Measurements from ENCODE around the gene ATP1A3.

GRCh38 chr19:42028304-42029216, 34.5 kb upstream of the ATP1A3 start:
- TF ChIP-seq GATA2 (IDR thresholded peaks at IDR 0.05; ENCODE audit: low read depth, low read length): no peak
- no peak for TF ChIP-seq GATA3 (IDR thresholded peaks at IDR 0.05; ENCODE audit: low read depth, low read length)

Measured in SH-SY5Y (cell line).